ENCODE data around the gene TSFM.

TSFM gene

DNA sequence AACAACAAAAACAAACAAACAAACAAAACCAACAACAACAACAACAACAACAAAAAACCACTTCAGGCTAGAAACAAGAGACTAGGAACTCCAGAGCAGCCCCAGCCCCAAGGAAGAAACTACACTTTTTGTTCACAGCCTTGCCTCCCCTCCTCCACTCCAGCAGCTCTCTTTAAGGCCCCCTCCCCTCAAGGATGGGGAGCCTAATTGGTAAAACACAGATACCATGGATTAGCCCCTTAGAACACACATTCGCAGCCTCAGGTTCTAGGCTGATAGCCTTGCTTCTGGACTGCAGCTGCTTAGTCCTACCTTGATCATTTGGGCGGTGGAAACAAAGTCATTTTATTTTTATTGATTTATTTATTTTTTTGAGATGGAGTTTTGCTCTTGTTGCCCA is 47.8 kb downstream of the TSFM start:
- no peak for ATAC-seq
- TF ChIP-seq, protein P1, sequence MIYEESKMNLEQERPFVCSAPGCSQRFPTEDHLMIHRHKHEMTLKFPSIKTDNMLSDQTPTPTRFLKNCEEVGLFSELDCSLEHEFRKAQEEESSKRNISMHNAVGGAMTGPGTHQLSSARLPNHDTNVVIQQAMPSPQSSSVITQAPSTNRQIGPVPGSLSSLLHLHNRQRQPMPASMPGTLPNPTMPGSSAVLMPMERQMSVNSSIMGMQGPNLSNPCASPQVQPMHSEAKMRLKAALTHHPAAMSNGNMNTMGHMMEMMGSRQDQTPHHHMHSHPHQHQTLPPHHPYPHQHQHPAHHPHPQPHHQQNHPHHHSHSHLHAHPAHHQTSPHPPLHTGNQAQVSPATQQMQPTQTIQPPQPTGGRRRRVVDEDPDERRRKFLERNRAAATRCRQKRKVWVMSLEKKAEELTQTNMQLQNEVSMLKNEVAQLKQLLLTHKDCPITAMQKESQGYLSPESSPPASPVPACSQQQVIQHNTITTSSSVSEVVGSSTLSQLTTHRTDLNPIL (CRISPR knock-in tag; IDR thresholded peaks at IDR 0.05; ENCODE audit: low read depth) = no peak
- TF ChIP-seq ARNTL (CRISPR knock-in tag; IDR thresholded peaks at IDR 0.05; ENCODE audit: borderline replicate concordance, low read depth) (no peak), PPARA (CRISPR knock-in tag; IDR thresholded peaks at IDR 0.05; ENCODE audit: borderline replicate concordance) (no peak), ZNF8 (CRISPR knock-in tag; IDR thresholded peaks at IDR 0.05) (no peak), ESRRG (CRISPR knock-in tag; IDR thresholded peaks at IDR 0.05) (no peak), ZC3H10 (CRISPR knock-in tag; IDR thresholded peaks at IDR 0.05) (no peak), CSDC2 (CRISPR knock-in tag; IDR thresholded peaks at IDR 0.05) (no peak)
- TF ChIP-seq, protein P2, sequence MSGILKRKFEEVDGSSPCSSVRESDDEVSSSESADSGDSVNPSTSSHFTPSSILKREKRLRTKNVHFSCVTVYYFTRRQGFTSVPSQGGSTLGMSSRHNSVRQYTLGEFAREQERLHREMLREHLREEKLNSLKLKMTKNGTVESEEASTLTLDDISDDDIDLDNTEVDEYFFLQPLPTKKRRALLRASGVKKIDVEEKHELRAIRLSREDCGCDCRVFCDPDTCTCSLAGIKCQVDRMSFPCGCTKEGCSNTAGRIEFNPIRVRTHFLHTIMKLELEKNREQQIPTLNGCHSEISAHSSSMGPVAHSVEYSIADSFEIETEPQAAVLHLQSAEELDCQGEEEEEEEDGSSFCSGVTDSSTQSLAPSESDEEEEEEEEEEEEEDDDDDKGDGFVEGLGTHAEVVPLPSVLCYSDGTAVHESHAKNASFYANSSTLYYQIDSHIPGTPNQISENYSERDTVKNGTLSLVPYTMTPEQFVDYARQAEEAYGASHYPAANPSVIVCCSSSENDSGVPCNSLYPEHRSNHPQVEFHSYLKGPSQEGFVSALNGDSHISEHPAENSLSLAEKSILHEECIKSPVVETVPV (CRISPR knock-in tag; IDR thresholded peaks at IDR 0.05) = no peak
- TF ChIP-seq, protein P3, sequence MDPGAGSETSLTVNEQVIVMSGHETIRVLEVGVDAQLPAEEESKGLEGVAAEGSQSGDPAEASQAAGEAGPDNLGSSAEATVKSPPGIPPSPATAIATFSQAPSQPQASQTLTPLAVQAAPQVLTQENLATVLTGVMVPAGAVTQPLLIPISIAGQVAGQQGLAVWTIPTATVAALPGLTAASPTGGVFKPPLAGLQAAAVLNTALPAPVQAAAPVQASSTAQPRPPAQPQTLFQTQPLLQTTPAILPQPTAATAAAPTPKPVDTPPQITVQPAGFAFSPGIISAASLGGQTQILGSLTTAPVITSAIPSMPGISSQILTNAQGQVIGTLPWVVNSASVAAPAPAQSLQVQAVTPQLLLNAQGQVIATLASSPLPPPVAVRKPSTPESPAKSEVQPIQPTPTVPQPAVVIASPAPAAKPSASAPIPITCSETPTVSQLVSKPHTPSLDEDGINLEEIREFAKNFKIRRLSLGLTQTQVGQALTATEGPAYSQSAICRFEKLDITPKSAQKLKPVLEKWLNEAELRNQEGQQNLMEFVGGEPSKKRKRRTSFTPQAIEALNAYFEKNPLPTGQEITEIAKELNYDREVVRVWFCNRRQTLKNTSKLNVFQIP (CRISPR knock-in tag; IDR thresholded peaks at IDR 0.05; ENCODE audit: borderline replicate concordance, low read depth) = no peak
- TF ChIP-seq, protein P4, sequence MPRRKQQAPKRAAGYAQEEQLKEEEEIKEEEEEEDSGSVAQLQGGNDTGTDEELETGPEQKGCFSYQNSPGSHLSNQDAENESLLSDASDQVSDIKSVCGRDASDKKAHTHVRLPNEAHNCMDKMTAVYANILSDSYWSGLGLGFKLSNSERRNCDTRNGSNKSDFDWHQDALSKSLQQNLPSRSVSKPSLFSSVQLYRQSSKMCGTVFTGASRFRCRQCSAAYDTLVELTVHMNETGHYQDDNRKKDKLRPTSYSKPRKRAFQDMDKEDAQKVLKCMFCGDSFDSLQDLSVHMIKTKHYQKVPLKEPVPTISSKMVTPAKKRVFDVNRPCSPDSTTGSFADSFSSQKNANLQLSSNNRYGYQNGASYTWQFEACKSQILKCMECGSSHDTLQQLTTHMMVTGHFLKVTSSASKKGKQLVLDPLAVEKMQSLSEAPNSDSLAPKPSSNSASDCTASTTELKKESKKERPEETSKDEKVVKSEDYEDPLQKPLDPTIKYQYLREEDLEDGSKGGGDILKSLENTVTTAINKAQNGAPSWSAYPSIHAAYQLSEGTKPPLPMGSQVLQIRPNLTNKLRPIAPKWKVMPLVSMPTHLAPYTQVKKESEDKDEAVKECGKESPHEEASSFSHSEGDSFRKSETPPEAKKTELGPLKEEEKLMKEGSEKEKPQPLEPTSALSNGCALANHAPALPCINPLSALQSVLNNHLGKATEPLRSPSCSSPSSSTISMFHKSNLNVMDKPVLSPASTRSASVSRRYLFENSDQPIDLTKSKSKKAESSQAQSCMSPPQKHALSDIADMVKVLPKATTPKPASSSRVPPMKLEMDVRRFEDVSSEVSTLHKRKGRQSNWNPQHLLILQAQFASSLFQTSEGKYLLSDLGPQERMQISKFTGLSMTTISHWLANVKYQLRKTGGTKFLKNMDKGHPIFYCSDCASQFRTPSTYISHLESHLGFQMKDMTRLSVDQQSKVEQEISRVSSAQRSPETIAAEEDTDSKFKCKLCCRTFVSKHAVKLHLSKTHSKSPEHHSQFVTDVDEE (CRISPR knock-in tag; IDR thresholded peaks at IDR 0.05) = no peak

DNA sequence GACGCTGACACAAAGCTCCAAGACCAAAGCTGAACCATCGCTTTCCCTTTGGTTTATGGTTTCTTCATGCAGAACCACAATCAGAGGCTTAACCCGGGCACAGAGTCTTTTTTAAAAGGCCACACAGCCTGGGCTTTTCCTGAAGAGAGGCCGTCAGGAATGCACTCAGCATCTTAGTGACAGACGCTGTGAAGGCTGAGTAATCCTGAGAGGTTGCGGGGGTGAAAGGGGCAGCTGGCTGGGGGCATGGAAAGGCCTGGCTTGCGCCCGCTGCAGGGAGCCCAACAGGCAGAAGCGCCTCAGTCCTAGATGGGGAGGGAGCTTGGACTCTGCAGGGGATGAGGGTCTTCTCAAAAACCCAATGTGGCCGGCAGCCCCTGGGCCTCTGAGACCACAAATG is 50.4 kb downstream of the TSFM start:
- TF ChIP-seq TCF4 (CRISPR knock-in tag; IDR thresholded peaks at IDR 0.05; ENCODE audit: borderline replicate concordance) (no peak), BACH2 (CRISPR knock-in tag; IDR thresholded peaks at IDR 0.05; ENCODE audit: borderline replicate concordance) (no peak), ZNF8 (CRISPR knock-in tag; IDR thresholded peaks at IDR 0.05) (no peak), OSR1 (CRISPR knock-in tag; IDR thresholded peaks at IDR 0.05) (no peak), ISL1 (CRISPR knock-in tag; IDR thresholded peaks at IDR 0.05) (no peak), ESRRG (CRISPR knock-in tag; IDR thresholded peaks at IDR 0.05) (no peak), ZNF565 (CRISPR knock-in tag; conservative IDR thresholded peaks at IDR 0.05; ENCODE audit: low read depth) (no peak), SNAI2 (CRISPR knock-in tag; IDR thresholded peaks at IDR 0.05) (no peak), GLIS3 (CRISPR knock-in tag; IDR thresholded peaks at IDR 0.05) (no peak), ZFP3 (CRISPR knock-in tag; IDR thresholded peaks at IDR 0.05) (no peak)
- TF ChIP-seq, protein P1 (CRISPR knock-in tag; IDR thresholded peaks at IDR 0.05; ENCODE audit: low read depth) = no peak
- TF ChIP-seq, protein P2 (CRISPR knock-in tag; IDR thresholded peaks at IDR 0.05) = no peak
- TF ChIP-seq, protein P4 (CRISPR knock-in tag; IDR thresholded peaks at IDR 0.05) = no peak
- peak; percentile 19; the same call in 2 of the 3 replicates for ATAC-seq

Data from SK-N-SH treated with all-trans-retinoic acid at 6 μM for 48 hours (cell line).